Kidney glomerular epithelial cell (primary cell): ENCODE results near the gene LARGE1.

Experiments
- DNase-seq: peaks from one replicate; lab custom pipeline; 2025; lab: John Stamatoyannopoulos, UW

LARGE1 gene

DNA sequence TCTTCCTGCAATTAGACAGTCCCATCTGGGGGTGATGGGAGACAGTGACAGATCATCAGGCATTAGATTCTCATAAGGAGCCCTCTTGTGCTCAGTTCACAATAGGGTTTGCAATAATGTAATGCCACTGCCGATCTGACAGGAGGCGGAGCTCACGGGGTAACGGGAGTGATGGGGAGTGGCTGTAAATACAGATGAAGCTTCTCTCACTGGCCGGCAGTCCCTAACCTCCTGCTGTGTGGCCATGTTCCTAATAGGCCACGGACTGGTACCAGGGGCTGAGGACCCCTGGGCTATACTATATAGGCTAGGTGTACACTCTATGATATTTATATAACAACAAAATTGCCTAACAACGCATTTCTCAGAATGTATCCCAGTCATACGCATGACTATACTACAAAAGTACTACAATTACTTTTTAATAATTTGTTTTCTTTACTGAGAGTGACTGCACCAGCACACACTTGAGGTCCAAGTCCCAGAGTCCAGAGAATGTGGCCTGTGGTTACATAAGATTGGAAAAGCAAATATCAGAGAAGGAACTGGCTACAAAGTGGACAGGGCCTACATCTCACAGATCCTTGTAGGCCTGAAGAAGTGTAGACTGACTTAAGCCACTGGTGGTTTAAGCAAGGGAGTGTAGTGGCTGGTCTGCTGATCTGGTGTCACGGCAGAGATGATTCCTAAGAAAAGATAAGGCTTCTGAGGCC lies 200.0 kb downstream of the LARGE1 start:
- DNase-seq = no peak

DNA sequence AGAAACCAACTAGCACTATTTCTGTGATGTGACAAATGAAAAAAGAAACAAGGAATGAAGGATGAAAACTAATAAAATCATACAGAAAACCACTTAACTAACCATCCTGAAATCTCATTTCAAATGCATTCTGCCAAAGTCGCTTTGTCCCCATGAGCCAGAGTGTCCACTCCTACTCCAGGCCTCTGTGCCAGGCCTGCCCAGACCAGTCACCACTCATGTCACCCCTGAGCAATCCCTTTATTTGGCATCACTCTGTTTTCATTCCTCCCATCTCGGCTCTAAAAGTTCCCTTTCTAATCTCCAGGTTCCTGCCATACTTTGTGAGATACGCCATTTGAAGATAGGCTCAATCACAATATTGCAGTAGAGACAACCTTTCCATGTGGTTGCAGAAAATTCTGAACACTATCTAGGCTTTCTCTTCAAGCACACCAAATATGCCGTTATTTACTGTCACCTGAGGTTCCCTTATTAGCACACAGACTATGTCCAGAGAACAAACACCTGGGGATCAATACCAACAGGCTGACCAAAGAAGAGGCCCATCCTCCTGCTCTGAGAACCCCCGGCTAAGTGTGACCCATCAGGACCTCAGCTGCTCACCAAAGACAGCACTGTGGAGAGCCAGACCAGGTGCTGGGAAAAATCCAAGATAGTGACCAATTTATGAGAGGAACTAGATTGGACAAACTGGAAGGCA lies 202.4 kb downstream of the LARGE1 start:
- DNase-seq = no peak

DNA sequence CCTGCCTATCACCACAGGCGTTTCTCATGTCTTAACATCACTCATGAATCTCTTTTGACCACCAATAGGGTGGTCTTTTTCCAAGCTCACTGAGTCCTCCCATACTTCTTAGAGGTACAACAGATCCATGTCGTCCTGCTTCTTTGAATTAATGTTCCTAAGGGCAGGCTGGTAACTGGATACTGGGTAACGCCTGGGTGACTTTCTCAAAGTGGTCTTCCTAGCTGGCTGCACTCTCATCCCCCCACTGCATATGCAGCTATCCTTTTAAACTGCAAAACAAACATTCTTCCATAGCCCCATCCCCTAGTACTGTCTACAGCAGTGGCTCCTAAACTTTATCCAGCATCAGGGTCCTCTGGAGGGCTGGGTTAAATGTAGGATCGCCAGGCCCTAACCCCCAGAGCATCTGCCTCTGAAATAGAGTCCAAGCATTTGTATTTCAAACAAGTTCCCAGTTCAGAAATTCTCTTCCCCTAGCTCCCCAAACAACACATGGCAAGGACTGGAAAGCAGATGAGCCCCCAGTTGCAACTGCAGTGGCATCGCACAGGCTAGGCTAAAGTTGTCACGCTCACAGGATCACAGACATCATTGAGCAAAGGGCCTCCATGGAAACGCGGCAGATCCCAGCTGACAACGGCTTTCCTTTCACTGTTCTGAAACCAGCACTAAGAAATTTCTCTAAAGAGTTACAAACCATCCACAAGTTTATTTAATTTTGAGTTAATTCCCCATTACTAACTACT lies 204.9 kb downstream of the LARGE1 start:
- DNase-seq = no peak

DNA sequence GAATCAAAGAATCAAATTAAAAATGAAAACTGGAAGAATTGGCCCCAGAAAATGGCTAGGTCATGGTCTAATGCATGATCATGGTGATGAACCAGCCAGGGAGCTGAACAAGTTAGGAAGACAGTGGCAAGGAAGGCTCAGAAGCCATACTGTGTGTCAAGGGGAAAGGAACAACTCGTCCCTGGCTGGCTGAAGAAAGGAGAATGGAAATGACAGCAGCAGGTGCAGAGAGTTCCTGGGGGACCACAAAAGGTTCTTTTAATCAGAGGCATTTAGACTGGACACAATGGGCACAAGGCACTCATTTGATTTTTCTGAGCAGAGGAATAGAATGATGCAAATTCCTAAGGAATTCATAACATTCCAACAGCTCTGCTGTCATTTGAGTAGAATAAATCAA lies 209.9 kb downstream of the LARGE1 start:
- DNase-seq = no peak

DNA sequence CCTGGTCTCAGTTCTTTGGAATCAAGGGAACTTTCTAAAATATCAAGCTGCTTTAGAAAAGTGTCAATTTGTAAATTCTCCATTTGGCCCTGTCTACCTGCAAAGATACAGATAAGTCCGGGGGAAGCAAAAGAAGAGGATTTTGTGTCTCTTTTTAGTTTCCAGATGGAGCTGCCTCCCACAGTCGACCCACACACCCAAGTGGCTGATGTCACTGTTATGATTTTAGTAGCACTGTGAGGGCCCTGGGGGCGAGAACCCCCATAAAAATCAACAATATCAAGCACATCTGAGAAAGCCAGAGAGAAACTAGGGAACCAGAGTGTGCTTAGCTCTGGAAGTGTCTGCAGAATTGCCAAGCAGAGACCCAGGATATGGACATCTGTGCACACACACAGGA lies 212.7 kb downstream of the LARGE1 start:
- no peak for DNase-seq

DNA sequence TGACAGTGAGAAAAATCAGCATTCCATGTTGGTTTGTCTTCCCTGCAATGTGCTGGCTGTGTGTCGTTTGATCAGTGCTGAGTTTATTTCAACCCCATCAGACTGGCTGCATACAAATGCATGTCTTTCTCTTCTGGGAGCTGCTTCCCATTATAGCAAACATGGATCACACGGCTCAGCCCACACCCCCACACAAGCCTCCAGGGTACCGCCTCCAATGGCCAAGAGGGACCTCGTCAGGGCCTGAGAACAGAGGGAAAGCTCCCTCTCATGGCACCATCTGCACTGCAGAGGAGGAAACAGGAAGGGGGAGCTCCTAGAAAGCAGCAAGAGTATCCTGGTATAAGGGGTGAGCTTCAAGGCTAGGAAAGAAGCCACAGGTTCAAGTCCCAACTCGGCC lies 214.2 kb downstream of the LARGE1 start:
- DNase-seq = no peak

DNA sequence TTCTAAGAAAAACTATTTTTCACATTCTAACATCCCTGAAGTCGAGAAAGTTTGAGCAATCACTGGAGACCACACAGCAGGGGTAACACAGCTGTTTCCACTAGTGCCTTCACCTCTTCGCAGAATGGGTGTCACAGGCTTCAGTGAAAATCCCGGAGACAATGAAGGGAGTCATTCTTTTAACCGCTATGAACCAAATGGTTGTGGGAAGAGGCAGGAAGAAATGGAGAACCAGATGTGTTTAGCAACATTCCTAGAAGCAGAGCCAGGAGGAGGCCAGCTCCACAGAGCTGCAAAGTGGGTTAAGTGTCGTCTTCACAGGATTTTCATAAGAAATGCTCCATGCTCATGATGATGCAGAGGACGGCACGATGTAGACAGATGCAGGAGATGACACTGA lies 221.1 kb downstream of the LARGE1 start:
- no peak for DNase-seq

DNA sequence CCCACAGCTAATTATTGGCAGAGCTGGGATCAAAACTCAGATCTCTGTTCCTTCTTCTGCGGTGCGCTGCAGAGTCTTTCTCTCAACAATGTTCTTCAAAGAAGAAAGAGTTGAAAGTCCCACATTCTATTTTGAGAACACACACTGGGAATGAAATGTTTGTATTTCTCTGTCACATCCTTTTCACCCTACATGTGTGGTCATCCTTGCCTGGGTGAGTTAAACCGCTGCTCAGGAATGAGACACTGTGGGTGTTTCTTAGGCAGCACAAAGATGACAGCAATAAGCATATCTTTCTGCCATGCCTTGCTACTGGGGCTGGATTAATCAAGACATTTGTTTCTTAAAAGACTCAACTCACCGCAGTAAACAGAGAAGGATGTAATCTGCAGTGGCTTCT lies 222.6 kb downstream of the LARGE1 start:
- peak; percentile 26 for DNase-seq

DNA sequence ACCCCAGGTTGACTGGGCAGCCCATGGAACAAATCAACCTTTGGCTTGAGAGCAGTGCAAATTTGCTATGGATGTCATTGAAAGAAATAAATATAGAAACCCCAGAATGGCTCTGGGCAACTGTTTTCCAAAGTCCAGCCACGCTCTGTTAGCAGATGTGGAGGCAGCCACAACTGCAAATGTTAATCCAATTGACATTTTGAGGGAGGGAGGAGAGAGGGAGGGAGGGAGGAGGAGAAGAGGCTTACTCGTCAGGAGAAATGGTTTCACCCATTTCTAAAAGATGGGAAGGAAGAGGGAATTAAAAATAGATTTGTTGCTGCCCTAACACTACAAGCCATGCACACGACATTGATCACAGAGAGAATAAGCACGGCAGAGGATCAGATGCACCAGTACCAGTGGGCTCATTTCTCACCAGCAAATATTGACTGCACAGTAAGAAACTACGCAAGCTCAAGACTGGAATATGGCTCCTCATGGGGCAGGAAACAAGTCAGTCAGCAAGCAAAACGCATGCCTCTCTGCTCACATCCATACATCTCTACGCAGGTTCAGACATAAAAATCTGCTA lies 229.1 kb downstream of the LARGE1 start:
- DNase-seq = no peak

DNA sequence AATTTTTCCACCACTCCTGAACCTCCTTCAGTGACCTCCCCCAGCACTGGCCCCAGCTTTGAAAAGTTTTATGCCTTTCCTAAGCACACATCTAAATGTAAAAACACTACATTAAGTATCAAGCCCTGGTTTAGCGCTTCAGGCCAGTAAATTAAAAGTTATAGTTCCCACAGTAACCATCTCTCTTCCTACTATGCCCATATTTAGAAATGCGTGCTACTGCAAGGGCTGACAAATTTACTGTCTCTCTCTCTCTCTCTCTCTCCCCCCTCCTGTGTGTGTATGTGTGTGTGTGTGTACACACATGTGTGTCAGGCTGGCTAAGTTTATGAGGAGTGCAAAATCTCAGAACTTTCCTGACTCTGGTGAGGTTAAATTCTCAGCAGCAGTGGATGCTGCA lies 231.4 kb downstream of the LARGE1 start:
- no peak for DNase-seq

DNA sequence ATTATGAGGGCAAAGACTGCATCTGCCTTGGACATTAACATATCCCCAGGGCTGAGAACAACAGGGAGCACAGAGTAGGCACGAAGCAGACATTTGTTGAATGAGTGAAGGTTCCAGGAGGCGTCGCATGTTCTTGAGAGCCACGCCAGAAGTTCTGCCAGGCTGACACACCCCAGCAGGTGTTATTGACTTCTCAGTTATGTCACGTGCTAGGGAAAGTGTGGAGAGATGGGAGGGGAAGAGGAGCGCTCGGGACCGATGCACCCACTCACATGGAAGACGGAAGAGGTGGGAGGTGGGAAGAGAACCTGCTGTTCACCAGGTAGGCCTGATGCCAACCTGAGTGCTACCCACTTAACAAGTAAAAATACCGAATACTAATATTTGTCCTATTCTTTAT lies 232.8 kb downstream of the LARGE1 start:
- no peak for DNase-seq

DNA sequence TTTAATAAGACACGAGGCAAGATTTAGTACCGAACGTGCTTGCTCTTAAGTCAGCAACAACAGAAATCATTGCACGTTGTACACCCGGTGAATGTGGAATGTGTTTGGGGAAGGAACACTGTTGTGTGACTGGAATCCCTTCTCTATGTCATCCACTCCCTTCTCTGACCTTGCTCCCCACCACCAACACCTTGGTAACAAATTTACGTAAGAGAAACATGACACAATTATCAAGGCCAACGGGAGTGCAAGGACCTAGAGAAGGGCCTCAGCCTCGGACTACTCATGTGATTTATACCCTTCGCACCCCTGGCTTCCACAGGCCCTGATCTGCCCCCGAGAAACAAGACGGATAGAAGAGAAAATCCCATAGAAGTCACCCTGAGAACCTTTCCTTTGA lies 236.2 kb downstream of the LARGE1 start:
- DNase-seq = no peak

DNA sequence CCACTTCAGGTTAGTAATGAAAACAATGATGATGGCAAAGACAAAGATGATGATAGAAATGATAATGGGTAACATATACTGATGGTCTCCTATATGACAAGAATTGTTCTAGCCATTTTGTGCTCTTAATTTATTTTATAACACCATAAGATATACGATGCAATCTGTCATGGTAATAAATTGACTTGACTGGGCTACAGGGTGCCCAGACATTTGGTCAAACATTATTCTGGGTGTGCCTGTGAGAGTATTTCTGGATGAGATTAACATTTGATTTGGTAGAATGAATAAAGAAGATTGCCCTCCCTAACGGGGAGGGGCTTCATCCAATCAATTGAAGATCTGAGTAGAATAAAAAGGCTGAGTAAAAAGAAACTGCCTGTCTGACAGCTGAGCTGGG lies 237.3 kb downstream of the LARGE1 start:
- DNase-seq = no peak

DNA sequence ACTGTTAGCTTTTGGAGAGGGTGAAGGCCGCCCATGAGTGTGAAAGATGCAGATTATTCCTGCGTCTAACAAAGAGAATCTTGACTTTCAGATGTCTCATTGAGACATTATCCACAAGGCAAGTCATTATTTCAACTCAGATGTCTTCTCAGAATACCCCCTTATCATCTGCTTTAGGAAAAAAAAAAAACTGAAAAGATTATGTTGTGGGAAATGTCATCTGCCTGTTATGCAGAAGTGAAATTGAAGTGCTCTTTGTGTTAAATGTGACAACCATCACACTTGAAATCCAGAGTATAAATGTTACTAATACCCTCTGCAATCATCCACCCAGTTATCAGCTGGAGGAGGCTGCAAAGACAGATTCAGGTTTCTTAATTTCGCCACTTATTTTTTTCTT lies 239.6 kb downstream of the LARGE1 start:
- DNase-seq = no peak

DNA sequence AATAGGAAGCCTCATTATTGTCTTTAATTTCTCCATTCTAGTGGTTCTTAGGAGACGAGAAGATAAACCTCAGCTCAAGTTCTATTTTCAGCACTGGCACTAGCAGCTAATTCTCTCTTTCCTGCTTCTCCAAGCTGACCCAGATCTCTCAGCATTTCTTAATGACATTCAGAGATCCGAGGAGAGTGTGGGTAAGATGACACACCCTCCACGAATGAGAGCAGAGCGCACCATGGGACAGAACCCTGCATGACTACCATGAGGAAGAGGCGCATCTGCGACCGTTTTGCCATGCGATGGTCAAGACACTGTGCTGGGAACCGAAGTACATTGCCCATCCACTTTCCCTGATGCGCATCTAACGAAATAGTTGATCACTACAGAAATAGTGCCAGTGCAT lies 241.8 kb downstream of the LARGE1 start:
- no peak for DNase-seq

DNA sequence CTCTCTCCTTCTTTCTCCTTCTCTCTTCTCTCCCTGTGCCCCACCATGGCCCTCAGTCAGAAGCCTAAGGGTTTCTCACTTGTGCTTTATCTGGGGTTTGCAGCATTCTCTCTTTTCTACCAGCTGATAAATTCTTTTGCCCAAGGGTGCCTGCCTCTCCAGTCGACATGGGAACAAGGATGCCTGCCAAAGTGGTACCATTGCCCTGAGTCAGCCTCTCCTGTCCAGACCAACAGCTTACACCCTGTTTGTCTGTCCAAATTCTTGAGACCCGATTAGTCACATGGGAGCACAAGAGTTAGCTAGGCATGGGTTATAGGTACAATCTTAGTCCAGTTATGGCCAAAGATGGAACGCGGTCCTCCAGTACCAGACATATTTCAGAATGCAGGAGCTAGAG lies 242.7 kb downstream of the LARGE1 start:
- DNase-seq = no peak

DNA sequence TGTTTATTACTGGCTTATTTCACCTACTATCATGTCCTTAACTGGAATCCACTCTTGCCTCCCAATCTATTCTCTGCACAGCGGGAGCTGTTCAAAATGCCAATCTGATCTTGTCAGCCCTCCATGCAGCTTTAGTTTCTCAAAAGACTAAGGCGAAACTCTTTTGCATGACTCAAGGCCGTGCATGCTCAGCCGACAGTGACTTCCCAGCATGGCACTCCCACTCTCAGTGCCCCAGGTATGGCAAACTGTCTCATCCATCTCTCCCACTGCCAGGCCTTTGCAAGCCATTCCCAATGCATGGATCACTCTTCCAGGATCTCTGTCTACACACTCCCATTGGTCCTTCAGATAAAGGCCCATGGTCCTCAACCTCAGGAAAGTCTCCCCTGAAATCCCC lies 245.9 kb downstream of the LARGE1 start:
- DNase-seq = peak; percentile 9

DNA sequence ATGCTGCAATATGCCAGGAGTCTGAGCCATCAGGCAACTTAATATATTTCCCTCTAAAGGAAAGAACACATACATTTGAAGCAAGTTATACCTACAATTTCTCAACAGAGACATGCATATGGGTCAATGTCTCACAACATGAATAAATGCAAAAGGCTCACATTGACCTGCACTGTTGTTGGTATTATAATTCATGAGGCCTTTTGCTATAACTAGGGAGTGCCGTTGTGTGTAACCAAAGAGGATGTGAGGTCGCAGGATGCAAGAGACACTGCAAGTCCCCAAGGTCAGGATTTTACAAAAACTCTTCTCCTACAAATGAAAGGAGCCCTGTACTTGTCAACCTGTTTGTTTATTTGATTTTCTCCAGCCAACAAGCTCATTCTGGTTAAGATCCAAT lies 250.5 kb downstream of the LARGE1 start:
- DNase-seq = no peak

DNA sequence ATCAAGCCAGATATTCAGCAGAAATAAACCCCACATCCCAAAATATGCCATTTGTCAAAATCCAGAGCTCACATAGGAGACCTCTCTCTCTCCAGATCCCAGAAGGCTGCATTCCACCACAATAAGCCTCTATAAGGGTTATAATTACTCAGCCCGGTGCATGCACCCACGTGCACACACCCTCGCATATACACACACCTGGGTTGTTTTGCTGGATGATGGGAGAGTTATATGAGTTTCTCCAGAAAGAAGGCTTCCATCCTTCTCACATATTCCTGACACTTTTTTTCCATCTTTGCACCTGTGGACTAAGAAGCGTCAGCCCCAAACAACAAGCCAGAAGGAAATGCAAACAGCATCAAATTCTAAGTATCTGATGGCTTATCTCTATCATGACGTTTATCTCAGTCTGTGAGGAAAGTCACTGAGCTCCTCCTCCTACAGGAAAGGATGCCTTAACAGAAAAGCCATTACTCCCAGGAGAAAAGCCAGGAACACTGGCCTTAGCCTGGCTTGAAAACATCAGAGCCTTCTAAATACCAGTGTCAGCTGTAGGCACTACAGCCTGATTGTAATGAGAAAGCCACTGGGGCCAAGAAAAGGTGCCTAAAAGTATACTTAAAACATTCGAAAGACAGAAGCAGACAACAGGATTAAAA lies 253.2 kb downstream of the LARGE1 start:
- DNase-seq = no peak

DNA sequence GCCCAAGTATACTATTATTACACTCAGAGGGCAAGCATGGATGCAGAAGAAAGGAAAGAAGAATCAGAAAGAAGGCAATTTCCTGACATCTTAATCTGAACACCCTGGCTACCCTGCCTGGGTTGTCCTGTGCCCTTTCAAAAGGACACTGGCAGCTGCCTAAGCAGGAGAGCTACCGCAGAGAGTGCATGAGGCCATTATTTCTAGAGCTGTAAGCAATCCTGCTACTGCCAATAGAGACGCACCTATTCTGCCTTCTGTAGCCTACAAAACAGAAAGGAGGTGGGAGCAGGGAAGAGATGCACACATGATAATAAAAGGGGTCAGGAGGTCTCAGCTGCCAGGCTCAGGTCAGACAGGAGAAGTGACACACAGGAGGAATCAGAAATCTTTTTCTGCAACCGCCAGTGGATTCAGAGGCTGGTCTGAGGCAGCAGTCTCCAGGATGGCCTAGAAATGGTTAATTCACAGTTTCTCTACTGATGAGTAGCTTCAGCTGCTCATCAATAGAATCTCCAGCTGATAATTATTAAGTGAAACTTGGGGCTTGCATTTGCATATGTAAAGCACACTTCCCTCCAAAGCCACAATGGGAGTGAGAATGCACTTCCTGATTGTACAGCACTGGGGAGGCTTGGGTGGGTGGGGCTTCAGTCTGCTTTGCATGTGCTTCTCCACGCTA lies 253.9 kb downstream of the LARGE1 start:
- DNase-seq = no peak

DNA sequence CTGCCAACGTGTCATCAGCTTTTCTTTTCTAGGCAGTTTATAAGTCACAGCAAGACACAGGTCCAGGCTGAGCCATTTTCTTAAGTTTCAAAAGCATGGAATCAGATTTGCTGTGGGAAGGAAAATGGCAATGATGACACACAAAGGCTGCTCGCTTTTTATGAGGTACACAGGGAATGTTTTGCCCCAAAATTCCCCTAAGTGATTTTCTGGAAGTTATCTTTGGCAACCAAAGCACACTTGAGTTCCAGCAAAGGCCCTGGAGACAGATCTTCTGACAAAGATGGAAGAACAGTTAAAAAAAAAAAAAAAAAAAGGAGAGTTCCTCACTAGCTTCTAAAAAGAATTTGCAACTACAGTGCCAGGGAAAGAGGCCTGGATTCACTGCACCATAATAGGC lies 260.8 kb downstream of the LARGE1 start:
- no peak for DNase-seq

DNA sequence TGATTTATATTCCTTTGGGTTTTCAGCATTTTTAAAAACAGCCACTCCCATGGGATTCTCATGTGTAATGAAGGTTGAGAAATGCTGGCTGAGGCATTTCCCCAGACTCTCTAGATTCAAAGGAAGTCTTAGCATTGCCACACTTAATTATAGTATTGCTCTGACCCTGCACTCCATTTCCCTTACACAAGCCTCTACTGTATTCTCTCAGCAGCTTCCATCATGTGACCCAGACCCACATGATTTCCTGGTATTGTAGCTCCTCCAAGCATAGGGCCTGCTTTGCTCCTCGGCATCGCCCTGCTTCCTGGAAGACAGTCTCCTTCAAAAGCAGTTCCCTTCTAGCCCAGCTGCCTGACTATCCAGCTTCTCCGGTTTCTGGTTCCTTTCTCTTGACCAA lies 261.5 kb downstream of the LARGE1 start:
- DNase-seq = no peak
